HepG2 (cell line): ENCODE data around the gene SPTA1.

Source experiments
- ATF3 ChIP-seq: sonication (generic); formaldehyde crosslinking; IDR thresholded peaks from 2 replicates; pipeline ENCODE4 v1.4.0; 2020; ENCODE audit warnings: missing genetic modification reagents
- GABPA ChIP-seq, 2 experiments: IDR thresholded peaks; 2 replicates each; pipeline ENCODE4 v1.6.1; 2011 to 2016; ENCODE audit warnings: low read depth in 2 of 2, low read length in 1 of 2, missing biosample characterization in 1 of 2, missing genetic modification characterization in 1 of 2
- HMGXB4 ChIP-seq, 2 experiments: sonication (generic) in 1 of 2; formaldehyde crosslinking in 1 of 2; IDR thresholded peaks; 2 replicates each; pipeline versions ENCODE4 v1.4.0 to v1.6.1; 2018 to 2020; ENCODE audit warnings: missing genetic modification reagents in 2 of 2, borderline replicate concordance in 1 of 2, low read depth in 1 of 2, mild to moderate bottlenecking in 1 of 2, missing biosample characterization in 1 of 2
- HOMEZ ChIP-seq: IDR thresholded peaks from 2 replicates; pipeline ENCODE4 v1.6.1; 2016; ENCODE audit warnings: low read depth
- KDM1A ChIP-seq: IDR thresholded peaks from 2 replicates; pipeline ENCODE4 v1.6.1; 2016; ENCODE audit warnings: missing compliant biosample characterization
- POLR2A ChIP-seq, 2 experiments: IDR thresholded peaks; 2 replicates each; pipeline ENCODE4 v1.6.1; 2011; ENCODE audit warnings: low read depth in 2 of 2, low read length in 2 of 2, mild to moderate bottlenecking in 1 of 2, moderate library complexity in 1 of 2; ENCODE audit not compliant: insufficient read depth in 1 of 2
- RNF2 ChIP-seq: fragments of 450-650 bp; conservative IDR thresholded peaks from 2 replicates; pipeline ENCODE4 v1.6.1; 2016; ENCODE audit warnings: low read depth
- SMYD3 ChIP-seq: sonication (generic); formaldehyde crosslinking; IDR thresholded peaks from 2 replicates; pipeline ENCODE4 v1.8.1; 2023; ENCODE audit warnings: mild to moderate bottlenecking, missing genetic modification reagents
- SUZ12 ChIP-seq: fragments of 150-350 bp; IDR thresholded peaks from 2 replicates; pipeline ENCODE4 v1.6.1; 2014; ENCODE audit warnings: low read depth, low read length
- TCF12 ChIP-seq, 2 experiments: fragments of 450-650 bp in 1 of 2; sonication (generic) in 1 of 2; formaldehyde crosslinking in 1 of 2; IDR thresholded peaks; 2 replicates each; pipeline versions ENCODE4 v1.6.1 to v1.8.0; 2017 to 2022; ENCODE audit warnings: antibody characterized with exemption in 1 of 2, mild to moderate bottlenecking in 1 of 2, missing genetic modification reagents in 1 of 2, moderate library complexity in 1 of 2
- YY1 ChIP-seq: IDR thresholded peaks from 2 replicates; pipeline ENCODE4 v1.6.1; 2011; ENCODE audit warnings: low read length, low read depth, moderate library complexity, mild to moderate bottlenecking; ENCODE audit not compliant: insufficient read depth, insufficient replicate concordance
- ZSCAN5A ChIP-seq: sonication (generic); formaldehyde crosslinking; IDR thresholded peaks from 2 replicates; pipeline ENCODE4 v1.8.0; 2022; ENCODE audit warnings: mild to moderate bottlenecking, missing genetic modification reagents, borderline replicate concordance

DNA sequence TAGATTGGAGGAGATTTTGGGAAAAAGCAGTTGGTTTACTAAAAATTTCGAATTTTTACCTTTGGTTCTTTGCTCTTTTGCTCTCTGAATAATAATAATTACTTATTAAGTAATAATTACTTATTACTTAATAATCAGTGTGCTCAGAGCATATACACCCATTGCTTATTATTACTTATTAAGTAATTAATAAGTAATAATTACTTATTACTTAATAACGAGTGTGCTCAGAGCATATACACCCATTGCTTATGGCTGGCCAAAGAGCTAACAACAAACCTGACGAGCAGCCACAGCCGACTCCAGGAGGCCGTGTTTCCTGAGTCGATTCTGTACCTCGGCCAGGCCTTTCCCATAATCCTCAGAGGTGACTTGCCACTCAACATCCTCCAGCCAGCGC, 20.5 kb downstream of the SPTA1 start:
- no peak for TF ChIP-seq RNF2
- TF ChIP-seq SMYD3 = no peak
- TF ChIP-seq YY1 = no peak
- TF ChIP-seq HOMEZ (CRISPR knock-in tag) = no peak
- no peak for TF ChIP-seq HMGXB4 (CRISPR knock-in tag; IDR thresholded peaks at IDR 0.05; ENCODE audit: borderline replicate concordance in 1 of 2, low read depth in 1 of 2)
- TF ChIP-seq SUZ12 = no peak
- TF ChIP-seq POLR2A (IDR thresholded peaks at IDR 0.05; ENCODE audit: insufficient read depth in 1 of 2, low read depth in 2 of 2, low read length in 2 of 2) = no peak
- no peak for TF ChIP-seq KDM1A (CRISPR knock-in tag)
- TF ChIP-seq GABPA (IDR thresholded peaks at IDR 0.05; ENCODE audit: low read depth, low read length) = no peak
- TF ChIP-seq GABPA (CRISPR knock-in tag; IDR thresholded peaks at IDR 0.05; ENCODE audit: low read depth) = no peak
- no peak for TF ChIP-seq ZSCAN5A (CRISPR knock-in tag)
- no peak for TF ChIP-seq ATF3 (CRISPR knock-in tag)
- TF ChIP-seq TCF12 (IDR thresholded peaks at IDR 0.05) = no peak
- no peak for TF ChIP-seq TCF12 (CRISPR knock-in tag; IDR thresholded peaks at IDR 0.05)
